Keratinocyte (primary cell): ENCODE measurements around the gene APPL1.

Experiments
- CTCF ChIP-seq, 3 experiments: IDR thresholded peaks in 1 of 3; conservative IDR thresholded peaks in 1 of 3; optimal IDR thresholded peaks in 1 of 3; 2 replicates in 2 of 3; 3 replicates in 1 of 3; pipeline versions ENCODE3 to v1.5.1; 2011; ENCODE audit warnings: low read length in 3 of 3, mild to moderate bottlenecking in 3 of 3, moderate library complexity in 2 of 3, control low read depth in 1 of 3, inconsistent platforms in 1 of 3; ENCODE audit not compliant: insufficient read depth in 2 of 3; ENCODE audit errors: extremely low read depth in 1 of 3
- EZH2 ChIP-seq: IDR thresholded peaks from one replicate; pipeline ENCODE4 v1.6.1; 2012; ENCODE audit warnings: inconsistent platforms, mild to moderate bottlenecking, low read length, moderate library complexity

- TF ChIP-seq CTCF (optimal IDR thresholded peaks at IDR 0.05 in 1 of 3, IDR thresholded peaks at IDR 0.05 in 1 of 3, conservative IDR thresholded peaks at IDR 0.05 in 1 of 3; ENCODE audit: extremely low read depth in 1 of 3, insufficient read depth in 2 of 3, low read length in 3 of 3): no peak
- TF ChIP-seq EZH2: no peak
These were observed 21.1 kb upstream of the APPL1 start for GRCh38 chr3:57206423-57206822.
